Measurements from ENCODE around the gene TNFSF13.

Gene TNFSF13

GRCh38 chr17:7557147-7557764 lies 1.3 kb upstream of the TNFSF13 start:
- peak overlapping the region; percentile 85 to 99 (median 97) for H3K27ac ChIP-seq

GRCh38 chr17:7557775-7558543 lies 591 bp upstream of the TNFSF13 start:
- Histone ChIP-seq H3K4me2 (peak overlapping the region; percentile 90 to 100 (median 96)), H3K9me3 (replicated peaks in 1 of 11) (no peaks in the 10 kb centered on the region), H3K27ac (peak overlapping the region; percentile 85 to 99 (median 97)), H3K4me3 (peak overlapping the region; percentile 52 to 98 (median 86)), H3K36me3 (peaks cover 0 to 28% (median 8%) of the 10 kb centered on the region in 11 experiments; a peak in 14 of 22 replicates), H3K27me3 (no peaks in the 10 kb centered on the region), H4K20me1 (peaks cover 0 to 10% (median 4%) of the 10 kb centered on the region in 11 experiments; a peak in 7 of 22 replicates), H3K9ac (peak overlapping the region; percentile 88 to 98 (median 94)), H3K4me1 (peaks cover 59 to 85% (median 69%) of the 10 kb centered on the region in 10 experiments)
- no peak for TF ChIP-seq Cebpa-rat (IDR thresholded peaks at IDR 0.05)

More at GRCh38 chr17:7557147-7557764, 1.3 kb upstream of the TNFSF13 start:
- Histone ChIP-seq H3K4me3 (peak overlapping the region in 9 of 10 experiments; percentile 81 to 98 (median 86); a peak in 14 of 20 replicates), H3K27me3 (no peaks in the 10 kb centered on the region), H3K4me2 (peak overlapping the region; percentile 90 to 100 (median 96)), H3K36me3 (peaks cover 0 to 26% (median 7%) of the 10 kb centered on the region in 11 experiments; a peak in 10 of 22 replicates), H3K9me3 (replicated peaks in 1 of 11) (no peaks in the 10 kb centered on the region), H3K9ac (peak overlapping the region; percentile 88 to 98 (median 94)), H3K4me1 (peaks cover 56 to 84% (median 69%) of the 10 kb centered on the region in 10 experiments), H4K20me1 (peaks cover 0 to 10% (median 0%) of the 10 kb centered on the region in 11 experiments; a peak in 6 of 22 replicates)
- no peak for TF ChIP-seq Cebpa-rat (IDR thresholded peaks at IDR 0.05)

- TF ChIP-seq Cebpa-rat (IDR thresholded peaks at IDR 0.05), result no peak
- no peaks in the 10 kb centered on the region for H3K27me3 ChIP-seq
- peaks cover 3 to 26% (median 8%) of the 10 kb centered on the region in 11 experiments; a peak in 16 of 22 replicates for H4K20me1 ChIP-seq
- peak overlapping the region; percentile 52 to 98 (median 86) for H3K4me3 ChIP-seq
- no peaks in the 10 kb centered on the region for H3K9me3 ChIP-seq (replicated peaks in 1 of 11)
- H3K27ac ChIP-seq, result peak overlapping the region; percentile 85 to 99 (median 97)
- H3K4me2 ChIP-seq, result peak overlapping the region; percentile 90 to 100 (median 96)
- H3K36me3 ChIP-seq, result peaks cover 14 to 44% (median 23%) of the 10 kb centered on the region in 11 experiments
- peaks cover 53 to 85% (median 69%) of the 10 kb centered on the region in 10 experiments for H3K4me1 ChIP-seq
- H3K9ac ChIP-seq, result peak overlapping the region; percentile 88 to 98 (median 94)
These were observed 996 bp downstream of the TNFSF13 start for GRCh38 chr17:7559320-7560171.

GRCh38 chr17:7560172-7561027 lies 1.9 kb downstream of the TNFSF13 start:
- peaks cover 22 to 53% (median 32%) of the 10 kb centered on the region in 11 experiments for H3K36me3 ChIP-seq
- no peak for TF ChIP-seq Cebpa-rat (IDR thresholded peaks at IDR 0.05)
- H3K27ac ChIP-seq, result peak overlapping the region; percentile 85 to 99 (median 97); a peak in 21 of 22 replicates
- peak overlapping the region; percentile 90 to 100 (median 96) for H3K4me2 ChIP-seq
- H3K4me1 ChIP-seq, result peaks cover 53 to 77% (median 66%) of the 10 kb centered on the region in 10 experiments
- H3K9me3 ChIP-seq (replicated peaks in 1 of 11), result no peaks in the 10 kb centered on the region
- H3K9ac ChIP-seq, result peak overlapping the region; percentile 88 to 98 (median 94)
- H3K27me3 ChIP-seq, result no peaks in the 10 kb centered on the region
- peaks cover 4 to 34% (median 13%) of the 10 kb centered on the region in 11 experiments; a peak in 17 of 22 replicates for H4K20me1 ChIP-seq
- H3K4me3 ChIP-seq, result peak overlapping the region; percentile 81 to 98 (median 88)

DNA sequence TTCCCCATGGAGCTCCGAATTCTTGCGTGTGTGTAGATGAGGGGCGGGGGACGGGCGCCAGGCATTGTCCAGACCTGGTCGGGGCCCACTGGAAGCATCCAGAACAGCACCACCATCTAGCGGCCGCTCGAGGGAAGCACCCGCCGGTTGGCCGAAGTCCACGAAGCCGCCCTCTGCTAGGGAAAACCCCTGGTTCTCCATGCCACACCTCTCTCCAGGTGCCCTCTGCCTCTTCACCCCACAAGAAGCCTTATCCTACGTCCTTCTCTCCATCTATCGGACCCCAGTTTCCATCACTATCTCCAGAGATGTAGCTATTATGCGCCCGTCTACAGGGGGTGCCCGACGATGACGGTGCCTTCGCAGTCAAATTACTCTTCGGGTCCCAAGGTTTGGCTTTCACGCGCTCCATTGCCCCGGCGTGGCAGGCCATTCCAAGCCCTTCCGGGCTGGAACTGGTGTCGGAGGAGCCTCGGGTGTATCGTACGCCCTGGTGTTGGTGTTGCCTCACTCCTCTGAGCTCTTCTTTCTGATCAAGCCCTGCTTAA lies 2.6 kb downstream of the TNFSF13 start:
- Histone ChIP-seq H3K4me3 (peak overlapping the region; percentile 81 to 98 (median 88)), H3K9ac (peak overlapping the region; percentile 88 to 98 (median 94)), H4K20me1 (peaks cover 4 to 41% (median 13%) of the 10 kb centered on the region in 11 experiments; a peak in 17 of 22 replicates), H3K36me3 (peaks cover 29 to 60% (median 39%) of the 10 kb centered on the region in 11 experiments), H3K27ac (peak overlapping the region; percentile 76 to 99 (median 97); a peak in 21 of 22 replicates), H3K9me3 (replicated peaks in 1 of 11) (no peaks in the 10 kb centered on the region), H3K4me1 (peaks cover 51 to 70% (median 61%) of the 10 kb centered on the region in 10 experiments), H3K4me2 (peak overlapping the region; percentile 90 to 100 (median 96)), H3K27me3 (no peaks in the 10 kb centered on the region)
- no peak for TF ChIP-seq Cebpa-rat (IDR thresholded peaks at IDR 0.05)

- peak within 1 kb of the TSS; percentile 88 to 98 (median 94) for H3K9ac ChIP-seq
- H3K4me2 ChIP-seq, result peak within 1 kb of the TSS; percentile 91 to 100 (median 97)
- H3K27me3 ChIP-seq, result no peaks in the 10 kb centered on the region
- H3K36me3 ChIP-seq, result peaks cover 35 to 66% (median 45%) of the 10 kb centered on the region in 11 experiments
- H3K4me1 ChIP-seq, result peaks cover 45 to 64% (median 55%) of the 10 kb centered on the region in 10 experiments
- no peaks in the 10 kb centered on the region for H3K9me3 ChIP-seq (replicated peaks in 1 of 11)
- H3K27ac ChIP-seq, result peak within 1 kb of the TSS; percentile 83 to 99 (median 97)
- TF ChIP-seq Cebpa-rat (IDR thresholded peaks at IDR 0.05), result no peak
- peaks cover 4 to 47% (median 13%) of the 10 kb centered on the region in 11 experiments; a peak in 17 of 22 replicates for H4K20me1 ChIP-seq
- H3K4me3 ChIP-seq, result peak within 1 kb of the TSS; percentile 81 to 98 (median 88)
These were observed 3.1 kb downstream of the TNFSF13 start, which contains the start of gene SENP3 for GRCh38 chr17:7561589-7562207. Gene SENP3, plus strand, starts transcription at chr17:7561919. Its CDS starts 1,158 bp downstream, at chr17:7563077.

- H3K27me3 ChIP-seq, result no peaks in the 10 kb centered on the region
- peaks cover 40 to 59% (median 50%) of the 10 kb centered on the region in 10 experiments for H3K4me1 ChIP-seq
- H3K36me3 ChIP-seq, result peaks cover 40 to 71% (median 50%) of the 10 kb centered on the region in 11 experiments
- peak overlapping the region; percentile 91 to 100 (median 96) for H3K4me2 ChIP-seq
- peak overlapping the region; percentile 88 to 98 (median 94) for H3K9ac ChIP-seq
- H3K9me3 ChIP-seq (replicated peaks in 1 of 11), result no peaks in the 10 kb centered on the region
- no peak for TF ChIP-seq Cebpa-rat (IDR thresholded peaks at IDR 0.05)
- peaks cover 4 to 51% (median 13%) of the 10 kb centered on the region in 11 experiments; a peak in 17 of 22 replicates for H4K20me1 ChIP-seq
- peak overlapping the region; percentile 81 to 98 (median 88) for H3K4me3 ChIP-seq
- H3K27ac ChIP-seq, result peak overlapping the region; percentile 76 to 99 (median 97)
These were observed 3.7 kb downstream of the TNFSF13 start for GRCh38 chr17:7562208-7562605.
